Measurements from ENCODE around the gene GPR108. TPM values are rescaled to one million over a fixed set of nuclear protein-coding genes. Genes with fewer than 3 reads are reported as not detected.
"Not testable (repeated sequence)": the region's sequence is repeated elsewhere in the genome, so short reads cannot be mapped to it uniquely, and the experiment has no call there.

Gene GPR108
- total and polyA plus RNA-seq, 2 experiments from 2014 or later = 66.6 to 120 TPM

- Histone ChIP-seq H3K9me2 (replicated peaks; ENCODE audit: insufficient read depth) (no peaks in the 10 kb centered on the region), H3K36me3 (replicated peaks; ENCODE audit: insufficient read depth, low read depth) (no peaks in the 10 kb centered on the region), H4K20me1 (ENCODE audit: insufficient read depth, poor library complexity, severe bottlenecking) (no peaks in the 10 kb centered on the region), H3K79me2 (no peaks in the 10 kb centered on the region), H3K27ac (no peak overlapping the region), H3K9me3 (ENCODE audit: low read depth) (no peaks in the 10 kb centered on the region), H3K4me2 (no peak overlapping the region), H3K27me3 (no peaks in the 10 kb centered on the region), H3K4me1 (ENCODE audit: insufficient read depth) (no peaks in the 10 kb centered on the region), H2AFZ (no peak overlapping the region), H3K4me3 (no peak overlapping the region)
- no peak for DNase-seq (ENCODE audit: low spot score)
- TF ChIP-seq EZH2 (IDR thresholded peaks at IDR 0.05; ENCODE audit: borderline replicate concordance) (no peak), EZH2phosphoT487 (IDR thresholded peaks at IDR 0.05; ENCODE audit: low read depth, severe bottlenecking, unreplicated experiment) (no peak)
- TF ChIP-seq, protein P1, sequence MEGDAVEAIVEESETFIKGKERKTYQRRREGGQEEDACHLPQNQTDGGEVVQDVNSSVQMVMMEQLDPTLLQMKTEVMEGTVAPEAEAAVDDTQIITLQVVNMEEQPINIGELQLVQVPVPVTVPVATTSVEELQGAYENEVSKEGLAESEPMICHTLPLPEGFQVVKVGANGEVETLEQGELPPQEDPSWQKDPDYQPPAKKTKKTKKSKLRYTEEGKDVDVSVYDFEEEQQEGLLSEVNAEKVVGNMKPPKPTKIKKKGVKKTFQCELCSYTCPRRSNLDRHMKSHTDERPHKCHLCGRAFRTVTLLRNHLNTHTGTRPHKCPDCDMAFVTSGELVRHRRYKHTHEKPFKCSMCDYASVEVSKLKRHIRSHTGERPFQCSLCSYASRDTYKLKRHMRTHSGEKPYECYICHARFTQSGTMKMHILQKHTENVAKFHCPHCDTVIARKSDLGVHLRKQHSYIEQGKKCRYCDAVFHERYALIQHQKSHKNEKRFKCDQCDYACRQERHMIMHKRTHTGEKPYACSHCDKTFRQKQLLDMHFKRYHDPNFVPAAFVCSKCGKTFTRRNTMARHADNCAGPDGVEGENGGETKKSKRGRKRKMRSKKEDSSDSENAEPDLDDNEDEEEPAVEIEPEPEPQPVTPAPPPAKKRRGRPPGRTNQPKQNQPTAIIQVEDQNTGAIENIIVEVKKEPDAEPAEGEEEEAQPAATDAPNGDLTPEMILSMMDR (IDR thresholded peaks at IDR 0.05; ENCODE audit: poor library complexity) = no peak
- 69% methylated on average over 8 of the region's 8 CpGs for WGBS (ENCODE audit: low lambda C conversion rate, missing lambda C conversion rate)
Measured at GRCh38 chr19:6773323-6773931, 36.0 kb upstream of the GPR108 start.

GRCh38 chr19:6772866-6773322, 35.5 kb upstream of the GPR108 start:
- DNase-seq (ENCODE audit: low spot score) = no peak
- no peak overlapping the region for H3K27ac ChIP-seq
- H4K20me1 ChIP-seq (ENCODE audit: insufficient read depth, poor library complexity, severe bottlenecking) = no peaks in the 10 kb centered on the region
- no peak for TF ChIP-seq EZH2 (IDR thresholded peaks at IDR 0.05; ENCODE audit: borderline replicate concordance)
- TF ChIP-seq EZH2phosphoT487 (IDR thresholded peaks at IDR 0.05; ENCODE audit: low read depth, severe bottlenecking, unreplicated experiment) = no peak
- TF ChIP-seq, protein P1 (IDR thresholded peaks at IDR 0.05; ENCODE audit: poor library complexity) = no peak
- 87% methylated on average over 14 of the region's 14 CpGs for WGBS (ENCODE audit: low lambda C conversion rate, missing lambda C conversion rate)
- H3K9me2 ChIP-seq (replicated peaks; ENCODE audit: insufficient read depth) = no peaks in the 10 kb centered on the region
- no peaks in the 10 kb centered on the region for H3K79me2 ChIP-seq
- H3K4me1 ChIP-seq (ENCODE audit: insufficient read depth) = no peaks in the 10 kb centered on the region
- no peaks in the 10 kb centered on the region for H3K36me3 ChIP-seq (replicated peaks; ENCODE audit: insufficient read depth, low read depth)
- no peak overlapping the region for H2AFZ ChIP-seq
- H3K27me3 ChIP-seq = no peaks in the 10 kb centered on the region
- H3K4me3 ChIP-seq = no peak overlapping the region
- H3K4me2 ChIP-seq = no peak overlapping the region
- H3K9me3 ChIP-seq (ENCODE audit: low read depth) = no peaks in the 10 kb centered on the region

GRCh38 chr19:6772028-6772865, 34.9 kb upstream of the GPR108 start, which contains the start of gene VAV1:
VAV1 (plus strand) TSS chr19:6772708; CDS start chr19:6772808, 100 bp downstream.
- H3K36me3 ChIP-seq (replicated peaks; ENCODE audit: insufficient read depth, low read depth) = no peaks in the 10 kb centered on the region
- TF ChIP-seq EZH2 (IDR thresholded peaks at IDR 0.05; ENCODE audit: borderline replicate concordance) = no peak
- TF ChIP-seq EZH2phosphoT487 (IDR thresholded peaks at IDR 0.05; ENCODE audit: low read depth, severe bottlenecking, unreplicated experiment) = no peak
- TF ChIP-seq, protein P1 (IDR thresholded peaks at IDR 0.05; ENCODE audit: poor library complexity) = no peak
- H3K79me2 ChIP-seq = no peaks in the 10 kb centered on the region
- no peaks in the 10 kb centered on the region for H3K9me3 ChIP-seq (ENCODE audit: low read depth)
- H3K9me2 ChIP-seq (replicated peaks; ENCODE audit: insufficient read depth) = no peaks in the 10 kb centered on the region
- no peaks in the 10 kb centered on the region for H3K4me1 ChIP-seq (ENCODE audit: insufficient read depth)
- H3K27ac ChIP-seq = no peak within 1 kb of the TSS
- no peaks in the 10 kb centered on the region for H3K27me3 ChIP-seq
- H2AFZ ChIP-seq = no peak within 1 kb of the TSS
- no peak for DNase-seq (ENCODE audit: low spot score)
- no peak within 1 kb of the TSS for H3K4me2 ChIP-seq
- H4K20me1 ChIP-seq (ENCODE audit: insufficient read depth, poor library complexity, severe bottlenecking) = no peaks in the 10 kb centered on the region
- 80% methylated on average over 24 of the region's 25 CpGs for WGBS (ENCODE audit: low lambda C conversion rate, missing lambda C conversion rate)
- no peak within 1 kb of the TSS for H3K4me3 ChIP-seq

DNA sequence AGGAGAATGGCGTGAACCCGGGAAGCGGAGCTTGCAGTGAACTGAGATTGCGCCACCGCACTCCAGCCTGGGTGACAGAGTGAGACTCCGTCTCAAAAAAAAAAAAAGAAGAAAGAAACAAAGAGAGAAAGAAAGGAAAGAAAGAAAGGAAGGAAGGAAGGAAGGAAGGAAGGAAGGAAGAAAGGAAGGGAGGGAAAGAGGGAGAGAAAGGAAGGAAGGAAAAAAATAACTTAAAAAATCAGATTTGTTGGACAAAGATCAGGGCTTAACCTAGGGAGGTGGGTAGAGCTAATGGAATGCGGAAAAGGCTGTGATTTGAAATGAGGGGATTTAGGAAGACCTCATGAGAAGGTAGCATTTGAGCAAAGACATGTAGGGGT, 34.3 kb upstream of the GPR108 start:
- H3K36me3 ChIP-seq (replicated peaks; ENCODE audit: insufficient read depth, low read depth); H3K27ac ChIP-seq; H3K9me3 ChIP-seq (ENCODE audit: low read depth); H3K4me2 ChIP-seq; DNase-seq (ENCODE audit: low spot score); H3K4me3 ChIP-seq; H3K9me2 ChIP-seq (replicated peaks; ENCODE audit: insufficient read depth); H3K79me2 ChIP-seq; H2AFZ ChIP-seq; H4K20me1 ChIP-seq (ENCODE audit: insufficient read depth, poor library complexity, severe bottlenecking); H3K4me1 ChIP-seq (ENCODE audit: insufficient read depth); H3K27me3 ChIP-seq: not testable (repeated sequence)
- WGBS (ENCODE audit: low lambda C conversion rate, missing lambda C conversion rate) = 89% methylated on average over 3 of the region's 7 CpGs

All from hepatocyte (in vitro differentiated cells).